NB4 (cell line): ENCODE data around the gene NHERF1.

Source experiments
- POLR2A ChIP-seq: IDR thresholded peaks from 2 replicates; pipeline ENCODE4 v1.6.1; 2011; ENCODE audit warnings: mild to moderate bottlenecking; ENCODE audit not compliant: insufficient read length; ENCODE audit errors: extremely low read depth
- TF ChIP-seq, protein P1 (sequence below): IDR thresholded peaks from one replicate; pipeline ENCODE4 v1.5.1; 2012; ENCODE audit warnings: low read depth, low read length
- TF ChIP-seq, protein P2 (sequence below): IDR thresholded peaks from 2 replicates; pipeline ENCODE4 v1.6.1; 2011; ENCODE audit warnings: low read depth, low read length

DNA sequence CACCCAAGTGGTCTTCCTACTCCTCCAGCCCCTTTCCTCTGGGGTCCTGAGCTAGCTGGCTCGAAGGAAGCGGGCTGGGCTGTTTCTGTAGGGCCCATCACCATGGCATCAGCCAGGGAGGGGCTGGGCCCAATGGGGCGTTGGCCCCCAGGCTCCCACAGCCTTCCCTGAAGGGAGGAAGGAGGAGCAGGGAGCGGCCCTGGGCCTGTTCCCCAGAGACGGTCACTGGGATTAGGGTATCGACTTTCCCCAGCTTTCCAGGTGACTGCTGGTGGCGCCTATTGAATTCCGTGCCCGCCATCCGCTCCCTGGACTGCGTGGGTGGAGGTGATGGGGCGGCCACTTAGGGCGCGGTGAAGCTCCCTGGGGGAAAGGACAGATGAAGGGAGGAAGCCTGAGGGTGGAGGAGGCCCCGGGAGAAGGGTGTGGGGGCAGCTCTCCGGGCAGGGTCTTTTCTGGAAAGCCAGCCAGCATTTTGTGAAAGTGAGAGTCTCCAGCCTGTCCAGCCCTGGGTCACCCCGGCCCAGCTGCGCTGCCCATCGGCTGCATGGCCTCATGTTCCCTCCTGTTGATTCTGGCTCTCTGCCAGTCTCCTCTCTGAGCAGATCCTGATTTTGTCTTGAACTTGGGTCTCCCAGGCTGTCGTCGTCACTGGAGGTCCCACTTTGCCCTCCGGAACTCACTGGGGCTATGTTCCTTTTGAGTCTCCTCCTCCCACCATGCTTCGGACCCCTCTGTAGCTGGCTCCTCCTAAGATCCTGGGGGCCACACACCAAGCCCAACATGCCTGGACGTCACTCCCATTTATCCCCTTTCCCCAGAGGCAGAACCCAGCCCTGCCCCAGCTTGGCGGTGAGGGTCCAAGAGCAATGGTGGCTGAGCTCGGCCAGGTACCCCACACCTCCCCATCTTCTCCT lies 9.8 kb downstream of the NHERF1 start:
- TF ChIP-seq, protein P1, sequence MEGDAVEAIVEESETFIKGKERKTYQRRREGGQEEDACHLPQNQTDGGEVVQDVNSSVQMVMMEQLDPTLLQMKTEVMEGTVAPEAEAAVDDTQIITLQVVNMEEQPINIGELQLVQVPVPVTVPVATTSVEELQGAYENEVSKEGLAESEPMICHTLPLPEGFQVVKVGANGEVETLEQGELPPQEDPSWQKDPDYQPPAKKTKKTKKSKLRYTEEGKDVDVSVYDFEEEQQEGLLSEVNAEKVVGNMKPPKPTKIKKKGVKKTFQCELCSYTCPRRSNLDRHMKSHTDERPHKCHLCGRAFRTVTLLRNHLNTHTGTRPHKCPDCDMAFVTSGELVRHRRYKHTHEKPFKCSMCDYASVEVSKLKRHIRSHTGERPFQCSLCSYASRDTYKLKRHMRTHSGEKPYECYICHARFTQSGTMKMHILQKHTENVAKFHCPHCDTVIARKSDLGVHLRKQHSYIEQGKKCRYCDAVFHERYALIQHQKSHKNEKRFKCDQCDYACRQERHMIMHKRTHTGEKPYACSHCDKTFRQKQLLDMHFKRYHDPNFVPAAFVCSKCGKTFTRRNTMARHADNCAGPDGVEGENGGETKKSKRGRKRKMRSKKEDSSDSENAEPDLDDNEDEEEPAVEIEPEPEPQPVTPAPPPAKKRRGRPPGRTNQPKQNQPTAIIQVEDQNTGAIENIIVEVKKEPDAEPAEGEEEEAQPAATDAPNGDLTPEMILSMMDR: no peak
- TF ChIP-seq POLR2A: no peak
- TF ChIP-seq, protein P2, sequence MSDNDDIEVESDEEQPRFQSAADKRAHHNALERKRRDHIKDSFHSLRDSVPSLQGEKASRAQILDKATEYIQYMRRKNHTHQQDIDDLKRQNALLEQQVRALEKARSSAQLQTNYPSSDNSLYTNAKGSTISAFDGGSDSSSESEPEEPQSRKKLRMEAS: no peak
